Activated CD8-positive, alpha-beta memory T cell treated with anti-CD3 and anti-CD28 coated beads for 4 hours (primary cell): ENCODE results near the gene ORAI3.

Experiments
- DNase-seq, 2 donors: peaks; one replicate each; pipeline ENCODE4 v3.0.0-alpha.2; 2020; ENCODE audit warnings: low read depth in 2 of 2

Gene ORAI3

DNA sequence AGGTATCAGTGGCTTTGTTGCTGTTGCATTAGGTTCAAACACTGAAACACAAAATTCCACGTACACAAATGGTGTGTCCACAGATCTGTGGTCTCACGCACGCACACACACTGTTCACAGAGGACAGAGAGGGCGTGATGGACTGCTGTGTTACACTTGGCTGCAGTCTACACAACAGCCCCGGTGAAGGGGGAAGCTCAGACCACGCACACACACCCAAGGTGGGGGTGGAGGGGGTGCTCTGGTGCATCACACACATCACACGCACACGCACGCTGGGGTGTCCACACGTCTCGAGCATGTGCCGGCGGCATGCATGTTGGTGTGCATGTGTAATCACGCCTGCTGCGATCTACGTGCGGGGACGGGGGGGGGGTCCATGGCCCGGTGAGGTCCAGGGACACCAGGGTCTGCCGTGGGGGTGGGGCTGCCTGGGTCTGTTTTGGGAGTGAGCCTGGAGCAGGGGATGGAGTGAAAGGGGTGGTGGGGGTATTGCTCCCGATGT lies 43.5 kb downstream of the ORAI3 start:
- no peak for DNase-seq

DNA sequence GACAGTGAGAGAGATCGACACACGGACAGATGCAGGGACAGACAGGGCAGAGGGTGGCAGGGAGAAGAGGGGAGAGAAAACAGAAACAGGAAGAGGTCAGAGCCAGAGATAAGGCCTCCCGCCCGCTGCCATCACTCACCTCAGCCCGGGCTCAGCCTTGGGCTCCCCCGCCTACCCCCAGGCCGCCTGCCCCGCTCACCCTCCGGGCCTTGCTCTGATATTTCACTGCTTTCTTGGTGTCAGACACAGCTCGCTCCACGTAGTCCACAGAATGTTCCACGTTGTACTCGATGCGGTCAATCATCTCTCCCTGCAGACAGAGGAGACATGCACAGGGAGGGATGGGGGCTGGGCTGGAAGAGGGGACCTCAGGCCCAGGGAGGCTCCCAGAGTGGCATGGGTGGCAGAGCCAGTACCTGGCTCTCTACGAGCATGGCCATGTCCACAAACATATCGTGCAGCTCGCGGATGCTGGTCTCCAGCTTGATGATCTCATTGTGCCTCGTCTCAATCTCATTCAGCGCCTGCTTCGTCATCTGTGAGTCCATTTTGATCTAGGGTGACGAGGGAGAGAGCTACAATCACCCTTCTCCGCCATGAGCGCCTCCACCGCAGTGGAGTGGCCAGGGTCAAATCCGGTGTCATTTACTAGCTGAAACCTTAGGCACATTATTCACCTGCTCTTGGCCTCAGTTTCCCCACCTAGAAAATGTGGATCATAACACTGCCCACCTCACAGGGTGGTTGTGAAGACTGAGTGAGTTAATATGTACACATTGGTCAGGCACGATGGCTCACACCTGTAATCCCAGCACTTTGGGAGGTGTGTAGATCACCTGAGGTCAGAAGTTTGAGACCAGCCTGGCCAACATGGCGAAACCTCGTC lies 44.3 kb downstream of the ORAI3 start:
- no peak for DNase-seq

DNA sequence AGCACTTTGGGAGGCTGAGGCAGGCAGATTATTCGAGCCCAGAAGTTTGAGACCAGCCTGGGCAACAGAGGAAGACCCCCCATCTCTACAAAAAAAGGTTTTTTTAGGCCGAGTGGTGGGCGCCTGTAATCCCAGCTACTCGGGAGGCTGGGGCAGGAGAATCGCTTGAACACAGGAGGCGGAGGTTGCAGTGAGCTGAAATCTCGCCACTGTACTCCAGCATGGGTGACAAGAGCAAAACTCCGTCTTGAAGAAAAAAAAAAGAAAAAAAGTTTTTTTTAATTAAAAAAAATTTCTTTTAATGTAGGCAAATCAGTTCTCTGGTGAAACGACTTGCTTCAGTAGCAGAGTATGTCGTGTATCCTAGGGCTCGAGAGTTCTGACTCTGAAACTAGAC lies 47.1 kb downstream of the ORAI3 start:
- no peak for DNase-seq

DNA sequence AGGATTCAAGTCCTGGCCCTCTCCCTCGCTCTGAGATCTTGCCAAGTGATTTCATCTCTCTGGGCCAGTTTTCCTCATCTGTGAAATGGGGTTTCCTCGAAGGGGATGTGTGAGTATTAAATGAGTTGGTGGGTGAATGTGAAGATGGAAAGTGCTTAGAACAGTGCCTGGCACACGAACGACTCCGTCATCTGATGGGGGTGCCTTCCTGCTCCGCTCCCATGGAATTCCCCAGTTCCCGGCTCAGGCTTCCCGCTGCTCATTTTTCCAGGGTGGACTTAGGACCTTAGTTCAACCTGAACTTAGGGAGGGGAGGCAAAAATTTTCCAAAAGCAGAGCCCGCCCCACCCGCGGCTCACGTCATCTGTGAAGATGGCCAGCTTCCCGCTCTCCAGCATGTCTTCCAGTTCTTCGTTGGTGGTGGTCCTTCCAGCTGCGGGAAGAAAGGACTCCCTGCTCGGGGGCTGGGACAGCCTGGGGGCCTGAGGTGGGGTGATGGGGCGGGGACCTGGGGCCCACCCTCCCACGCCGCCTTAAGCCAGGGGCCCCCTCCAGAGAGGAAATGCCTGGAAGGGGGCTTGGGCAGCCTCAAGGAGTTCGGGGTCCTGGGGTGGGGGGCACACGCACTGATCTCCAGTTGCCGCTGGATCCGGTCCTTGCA lies 47.6 kb downstream of the ORAI3 start:
- no peak for DNase-seq

DNA sequence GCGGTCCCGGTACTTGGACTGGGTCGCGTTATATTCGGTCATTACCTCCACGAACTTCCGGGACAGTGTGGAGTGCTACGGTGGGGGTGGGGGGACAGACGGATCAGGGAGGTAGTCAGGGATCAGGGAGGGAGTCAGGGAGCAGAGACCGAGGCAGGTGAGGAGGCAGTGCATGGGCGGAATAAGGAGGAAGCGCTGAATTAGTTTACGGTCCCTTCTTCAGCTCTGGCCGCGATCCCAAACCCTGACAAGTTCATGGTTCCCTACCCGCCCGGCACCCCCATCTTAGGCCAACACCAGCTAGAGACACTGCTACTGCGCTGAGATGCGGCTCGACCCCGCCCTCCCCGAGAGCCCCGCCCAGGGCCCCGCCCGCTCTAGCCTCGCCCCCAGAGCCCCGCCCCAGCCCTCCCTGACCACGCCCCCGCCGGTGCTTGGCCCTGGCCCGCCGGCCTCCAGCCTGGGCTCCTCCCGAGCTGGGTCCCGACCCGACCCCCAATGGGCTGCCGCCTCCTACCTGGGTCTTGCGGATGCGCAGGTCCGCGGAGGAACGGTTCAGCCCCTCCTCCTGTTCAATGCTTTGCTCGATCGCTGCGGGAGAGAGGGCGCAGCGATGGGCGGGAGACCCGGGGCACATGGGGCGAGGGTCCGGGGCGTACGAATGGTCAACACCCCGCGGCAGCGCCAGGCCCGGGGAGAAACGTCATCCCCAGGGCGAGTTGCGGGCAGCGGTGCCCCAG lies 48.3 kb downstream of the ORAI3 start:
- peak; percentile 64 to 68 for DNase-seq

DNA sequence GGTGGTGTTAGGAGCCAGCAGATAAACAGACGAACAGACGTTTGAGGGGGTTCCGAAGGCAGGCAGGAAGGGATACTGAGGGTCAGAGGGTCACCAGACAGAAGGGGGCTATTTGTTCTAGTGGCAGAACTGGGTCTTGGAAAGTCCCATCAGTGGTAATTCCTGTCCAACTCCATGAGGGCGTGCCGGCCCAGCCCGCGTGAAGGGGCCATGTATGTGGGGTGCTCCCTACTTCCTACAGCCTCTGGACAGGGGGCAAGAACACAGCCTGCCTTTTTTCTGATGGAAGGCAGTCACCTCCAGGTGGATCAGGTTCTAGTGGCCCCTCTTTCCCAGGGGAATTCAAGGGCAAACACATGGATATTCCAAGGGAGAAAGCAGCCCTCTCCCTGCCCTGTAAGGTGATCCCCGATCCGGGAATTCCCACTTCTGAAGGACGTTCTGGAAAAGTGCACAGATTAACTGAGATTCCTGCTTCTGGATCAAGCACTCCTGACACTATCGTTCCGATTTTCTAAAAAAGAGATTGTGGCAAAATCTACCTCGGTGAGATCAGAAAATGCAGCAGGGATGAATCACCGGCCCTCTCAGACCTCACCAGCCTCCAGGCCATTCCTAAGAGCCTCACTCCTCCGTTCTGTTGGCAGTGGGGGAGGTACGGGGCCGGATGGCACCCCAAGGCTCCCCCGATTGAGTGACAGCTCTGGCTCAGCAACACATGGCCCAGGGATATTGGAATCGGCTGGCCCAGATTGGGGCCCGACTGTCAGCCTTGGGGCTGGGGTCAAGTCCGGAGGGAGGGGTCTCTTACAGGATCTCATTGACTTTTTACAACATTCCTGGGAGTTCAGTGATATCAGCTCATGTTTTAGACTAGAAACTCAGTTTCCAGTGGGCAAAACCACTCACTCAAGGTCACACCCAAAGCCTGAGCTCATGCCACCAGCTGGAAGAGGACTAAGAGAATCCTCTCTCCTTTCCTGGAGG lies 49.1 kb downstream of the ORAI3 start:
- DNase-seq: no peak

DNA sequence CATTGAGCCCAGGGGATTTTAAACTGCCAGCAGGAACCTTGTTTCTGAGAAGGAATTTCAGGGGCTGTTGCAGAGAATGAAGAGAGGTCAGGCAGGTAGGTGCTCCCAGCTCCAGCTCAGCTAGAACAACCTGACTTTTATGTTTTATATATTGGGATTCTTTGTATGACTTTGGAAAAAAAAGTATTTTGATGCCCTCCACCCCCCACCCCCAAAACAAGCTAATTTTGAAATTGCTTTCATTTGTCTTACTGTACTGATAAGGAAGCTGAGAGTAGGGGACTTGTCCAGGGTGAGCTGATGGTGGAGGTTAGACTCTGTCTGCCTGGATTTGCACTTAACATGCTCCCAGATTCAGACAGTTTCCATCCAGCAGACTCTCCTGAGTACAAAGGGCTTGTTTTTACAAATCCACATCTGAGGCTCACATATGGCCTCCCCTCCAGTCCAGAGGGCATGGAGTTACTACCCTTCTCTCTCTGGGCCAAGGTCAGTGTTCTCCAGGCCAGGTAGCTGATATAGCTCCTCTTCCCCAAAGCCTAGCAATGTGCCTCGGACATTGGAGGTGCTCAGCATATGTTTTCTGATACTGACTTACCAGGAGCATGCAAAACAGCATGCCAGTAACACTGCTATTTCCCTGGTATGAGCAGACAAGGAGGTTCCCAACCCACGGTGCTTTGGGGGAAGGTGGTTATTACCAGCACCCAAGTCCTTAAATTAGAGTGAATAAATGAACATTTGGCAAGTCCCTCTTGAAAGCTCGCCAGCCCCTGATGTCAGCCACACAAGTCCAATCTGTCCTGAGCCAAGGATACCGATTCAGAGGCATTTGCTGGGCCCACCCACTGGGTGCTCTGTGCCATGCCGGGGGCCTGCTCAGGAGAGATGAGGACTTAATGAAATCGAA lies 50.2 kb downstream of the ORAI3 start:
- DNase-seq: no peak

DNA sequence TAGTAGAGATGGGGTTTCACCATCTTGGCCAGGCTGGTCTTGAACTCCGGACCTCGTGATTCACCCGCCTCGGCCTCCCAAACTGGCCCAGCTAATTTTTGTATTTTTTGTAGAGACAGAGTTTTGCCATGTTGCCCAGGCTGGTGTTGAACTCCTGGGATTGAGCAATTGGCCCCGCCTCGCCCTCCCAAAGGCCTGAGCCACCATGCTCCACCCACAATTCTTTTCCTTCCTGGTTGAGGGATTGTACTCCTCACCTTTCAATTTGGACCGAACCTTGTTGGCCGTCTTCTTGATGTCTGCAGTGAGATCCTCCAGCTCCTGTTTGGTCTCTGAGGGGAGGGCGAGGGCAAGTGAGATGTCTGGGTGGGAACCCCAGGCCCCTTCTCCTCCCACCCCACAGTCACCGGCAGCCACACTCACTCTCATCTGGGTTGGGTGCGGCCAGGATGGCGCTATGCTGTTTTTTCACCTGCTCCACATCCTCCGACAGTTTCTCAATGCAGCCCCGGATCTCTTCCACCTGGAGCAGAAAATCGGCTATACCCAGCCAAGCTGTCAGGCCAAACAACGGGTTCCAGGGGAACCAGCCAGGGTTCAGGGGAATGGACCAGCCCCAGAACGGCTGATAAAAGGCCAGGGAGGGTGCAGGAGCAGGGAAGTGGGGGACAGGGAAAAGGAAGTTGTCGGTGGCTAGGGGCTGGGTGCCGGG lies 52.0 kb downstream of the ORAI3 start:
- DNase-seq: no peak

DNA sequence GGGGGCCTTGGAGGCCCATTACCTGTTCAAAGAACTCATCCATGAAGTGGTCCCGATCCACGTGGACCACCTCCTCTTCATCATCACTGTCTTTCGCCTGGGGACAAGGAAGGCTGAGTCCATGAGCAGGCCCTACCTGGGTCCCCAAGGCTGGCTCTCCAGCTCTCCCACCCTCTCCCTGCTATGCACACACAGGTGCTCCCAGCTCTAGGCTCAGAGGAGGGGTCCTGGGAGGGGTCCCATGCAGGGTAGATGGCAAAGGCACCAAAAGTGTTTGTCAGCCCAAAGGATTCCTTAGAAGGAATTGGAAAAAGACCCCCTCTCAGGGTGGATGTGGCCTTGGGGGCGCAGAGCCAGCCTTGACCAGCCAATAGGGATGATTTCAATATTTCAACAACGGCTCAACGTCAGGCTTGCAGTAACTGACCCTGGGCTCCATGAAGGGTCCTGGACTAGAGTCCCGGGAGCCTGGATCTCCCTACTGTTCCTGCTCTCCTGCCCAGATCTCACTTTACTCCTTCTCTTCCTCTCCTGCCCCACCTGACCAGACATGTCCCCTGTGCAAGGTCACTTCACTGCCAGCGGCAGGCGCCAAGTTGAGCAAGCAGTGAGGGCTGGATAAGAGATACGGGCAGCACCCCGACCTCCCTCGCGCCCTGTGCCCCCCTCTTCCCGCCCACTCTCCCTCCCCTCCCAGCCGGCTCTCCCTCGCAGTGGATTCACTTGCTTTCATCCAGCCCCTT lies 52.8 kb downstream of the ORAI3 start:
- no peak for DNase-seq

DNA sequence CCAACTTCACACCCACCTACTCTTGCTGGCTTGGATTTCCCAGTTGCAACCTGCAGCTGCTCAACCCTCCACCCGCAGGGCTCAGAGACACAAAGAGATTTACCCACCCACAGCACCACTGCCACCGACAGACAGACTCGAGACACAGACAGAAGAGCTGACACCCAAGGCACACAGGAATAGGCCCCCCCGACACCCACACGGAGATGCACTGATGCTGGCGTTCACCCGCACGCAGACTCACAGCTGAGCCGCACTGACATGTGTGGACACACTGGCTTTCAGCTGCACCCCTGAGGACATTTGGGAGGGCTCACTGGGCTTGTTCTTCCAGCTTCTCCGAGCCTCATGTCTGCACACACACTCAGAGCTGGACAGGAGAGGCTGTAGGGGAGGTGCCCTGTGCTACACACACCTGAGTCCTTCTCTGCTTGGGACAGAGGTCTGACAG lies 53.4 kb downstream of the ORAI3 start:
- DNase-seq: no peak

DNA sequence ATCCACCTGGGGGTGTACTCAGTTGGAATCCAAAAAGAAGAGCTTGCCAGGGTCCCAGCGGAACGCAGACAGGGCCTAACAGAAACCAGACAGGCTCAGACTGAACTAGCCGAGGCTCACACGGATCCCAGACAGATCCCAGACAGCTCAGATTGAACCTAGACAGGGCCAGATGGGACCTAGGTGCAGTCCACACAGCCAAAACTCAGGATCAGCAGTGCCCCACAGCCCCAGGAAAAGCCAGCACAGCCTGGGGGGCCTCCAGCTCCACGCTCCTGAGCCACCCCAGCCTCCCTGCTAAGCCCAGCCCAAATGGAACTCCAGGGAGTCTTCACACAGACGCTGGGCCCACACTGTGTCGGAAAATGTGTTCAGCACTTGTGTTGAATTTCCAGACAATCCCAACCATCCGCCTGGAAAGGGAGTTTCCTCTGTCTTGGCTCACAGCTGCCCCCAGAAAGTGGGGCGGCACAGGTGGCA lies 54.0 kb downstream of the ORAI3 start:
- DNase-seq: no peak

DNA sequence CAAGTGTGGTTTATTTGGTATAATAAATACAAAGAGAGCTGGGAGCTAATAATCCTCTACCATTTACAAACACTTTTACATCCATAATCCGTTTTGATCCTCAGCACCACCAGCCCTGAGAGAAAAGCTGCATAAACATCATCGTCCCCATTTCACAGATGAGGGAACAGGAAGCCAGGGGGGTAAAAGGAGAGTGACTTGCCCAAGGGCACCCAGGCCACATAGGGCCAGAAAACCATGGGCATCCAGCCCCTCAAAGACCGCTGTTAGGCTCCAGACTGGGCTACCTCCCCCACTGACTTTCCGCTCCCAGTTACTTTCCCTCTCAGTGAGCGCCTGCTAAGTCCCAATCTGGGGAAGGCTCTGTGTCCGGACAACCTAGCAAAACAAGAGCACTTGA lies 54.9 kb downstream of the ORAI3 start:
- DNase-seq: no peak
